Measurements from ENCODE around the gene BTBD17. TPM values are rescaled to one million over a fixed set of nuclear protein-coding genes. Genes with fewer than 3 reads are reported as not detected.

Gene BTBD17
- total RNA-seq, 2 donors from 2014 or later = 0.22 TPM; not detected in 1

DNA sequence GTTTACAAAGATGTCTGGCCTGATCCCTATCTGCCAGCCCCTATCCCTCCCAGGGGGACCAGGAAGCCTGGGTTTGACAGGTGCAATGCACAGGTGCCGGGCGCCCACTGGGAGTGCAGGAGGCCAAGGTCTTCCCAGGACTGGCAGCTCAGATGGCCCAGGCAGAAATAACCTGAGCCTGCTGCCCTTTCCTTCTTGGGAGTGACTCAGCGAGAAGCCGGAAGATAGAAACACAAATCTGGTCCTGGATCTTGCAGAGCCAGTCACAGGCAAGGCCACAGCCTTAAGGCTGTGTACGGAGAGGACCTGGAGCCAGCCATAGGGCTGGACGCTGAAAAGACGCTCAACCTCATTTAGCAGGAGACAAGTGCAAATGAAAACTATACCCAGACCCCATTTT, 33.3 kb upstream of the BTBD17 start:
- Histone ChIP-seq H3K27ac (no peak overlapping the region), H3K9ac (ENCODE audit: low read depth in 2 of 2, low read length in 2 of 2) (no peak overlapping the region), H3K4me3 (no peak overlapping the region), H3K36me3 (no peaks in the 10 kb centered on the region), H3K27me3 (no peaks in the 10 kb centered on the region), H3K4me1 (no peaks in the 10 kb centered on the region), H3K9me3 (no peaks in the 10 kb centered on the region)
- intact Hi-C loops (cut with DNase I) = no loop called here
- DNase-seq = no peak
- TF ChIP-seq, protein P1, sequence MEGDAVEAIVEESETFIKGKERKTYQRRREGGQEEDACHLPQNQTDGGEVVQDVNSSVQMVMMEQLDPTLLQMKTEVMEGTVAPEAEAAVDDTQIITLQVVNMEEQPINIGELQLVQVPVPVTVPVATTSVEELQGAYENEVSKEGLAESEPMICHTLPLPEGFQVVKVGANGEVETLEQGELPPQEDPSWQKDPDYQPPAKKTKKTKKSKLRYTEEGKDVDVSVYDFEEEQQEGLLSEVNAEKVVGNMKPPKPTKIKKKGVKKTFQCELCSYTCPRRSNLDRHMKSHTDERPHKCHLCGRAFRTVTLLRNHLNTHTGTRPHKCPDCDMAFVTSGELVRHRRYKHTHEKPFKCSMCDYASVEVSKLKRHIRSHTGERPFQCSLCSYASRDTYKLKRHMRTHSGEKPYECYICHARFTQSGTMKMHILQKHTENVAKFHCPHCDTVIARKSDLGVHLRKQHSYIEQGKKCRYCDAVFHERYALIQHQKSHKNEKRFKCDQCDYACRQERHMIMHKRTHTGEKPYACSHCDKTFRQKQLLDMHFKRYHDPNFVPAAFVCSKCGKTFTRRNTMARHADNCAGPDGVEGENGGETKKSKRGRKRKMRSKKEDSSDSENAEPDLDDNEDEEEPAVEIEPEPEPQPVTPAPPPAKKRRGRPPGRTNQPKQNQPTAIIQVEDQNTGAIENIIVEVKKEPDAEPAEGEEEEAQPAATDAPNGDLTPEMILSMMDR (IDR thresholded peaks at IDR 0.05) = no peak

DNA sequence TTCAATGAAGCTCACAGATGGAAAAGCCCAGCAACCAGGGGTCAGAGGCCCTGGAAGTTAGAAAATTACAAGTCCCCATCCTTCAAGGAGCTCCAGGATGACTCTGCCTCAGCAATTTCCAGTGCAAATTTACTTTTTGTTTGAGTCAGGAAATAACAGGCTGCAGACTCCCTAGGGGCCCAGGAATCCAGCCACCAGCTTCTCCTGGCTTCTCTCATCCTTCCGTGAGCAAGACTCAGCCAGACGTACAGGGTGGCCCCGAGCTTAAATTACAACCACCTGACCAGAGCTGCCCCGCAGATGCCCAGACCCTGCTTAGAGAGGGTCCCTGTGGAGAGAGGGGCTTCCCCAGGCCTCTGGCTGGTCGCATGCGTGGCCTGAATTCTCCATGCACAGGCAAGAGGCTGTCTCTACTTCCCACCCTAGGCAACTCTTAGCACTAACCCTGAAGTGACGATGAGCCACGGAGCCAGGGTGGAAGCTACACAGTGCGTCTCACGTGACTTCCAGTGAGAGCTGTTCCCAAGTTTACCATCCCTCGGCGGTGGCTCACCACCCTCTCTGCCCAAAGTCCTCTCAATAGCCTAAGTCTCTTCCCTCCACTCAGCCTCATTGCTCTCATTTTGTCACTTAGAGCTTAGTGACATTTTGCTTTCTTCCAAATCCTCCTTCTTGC, 32.7 kb upstream of the BTBD17 start:
- no peak for DNase-seq

DNA sequence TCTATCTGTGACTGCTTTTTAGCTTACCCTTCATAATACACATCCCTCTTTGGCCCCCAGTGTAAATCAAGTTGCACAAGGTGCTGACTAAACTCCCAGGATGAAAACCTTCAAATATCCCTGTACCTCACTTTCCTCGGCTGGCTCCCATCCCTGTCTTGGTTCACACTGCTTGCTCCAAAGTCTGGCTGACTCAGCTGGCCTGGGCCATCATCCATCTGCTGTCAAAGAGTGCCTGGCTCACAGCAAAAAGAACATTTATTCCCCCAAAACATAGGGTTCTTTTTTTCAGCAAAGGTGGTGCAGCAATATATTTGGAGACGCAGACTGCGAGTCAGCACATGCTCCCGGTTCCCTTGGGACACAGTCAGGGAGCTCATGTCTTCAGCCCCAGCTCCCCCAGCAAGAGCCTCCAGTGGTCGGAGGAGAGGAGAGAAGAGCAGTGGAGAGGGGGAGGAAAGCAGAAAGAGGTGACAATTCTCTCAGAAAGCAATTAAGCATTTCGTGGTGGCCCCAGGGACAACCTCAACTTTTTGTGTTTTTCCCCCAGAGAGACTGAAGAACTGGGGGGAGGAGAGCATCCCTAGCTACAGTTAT, 31.8 kb upstream of the BTBD17 start:
- Histone ChIP-seq H3K9me3 (no peaks in the 10 kb centered on the region), H3K36me3 (no peaks in the 10 kb centered on the region), H3K4me3 (no peak overlapping the region), H3K27ac (no peak overlapping the region), H3K4me1 (no peaks in the 10 kb centered on the region), H3K27me3 (no peaks in the 10 kb centered on the region), H3K9ac (ENCODE audit: low read depth in 2 of 2, low read length in 2 of 2) (no peak overlapping the region)
- DNase-seq = no peak
- intact Hi-C loops (cut with DNase I) = no loop called here
- TF ChIP-seq, protein P1 (IDR thresholded peaks at IDR 0.05) = no peak

More for the DNA sequence above, 32.7 kb upstream of the BTBD17 start:
- no peaks in the 10 kb centered on the region for H3K9me3 ChIP-seq
- H3K36me3 ChIP-seq = no peaks in the 10 kb centered on the region
- no peak overlapping the region for H3K27ac ChIP-seq
- TF ChIP-seq, protein P1 (IDR thresholded peaks at IDR 0.05) = no peak
- no peaks in the 10 kb centered on the region for H3K4me1 ChIP-seq
- H3K27me3 ChIP-seq = no peaks in the 10 kb centered on the region
- intact Hi-C loops (cut with DNase I) = no loop called here
- H3K4me3 ChIP-seq = no peak overlapping the region
- no peak overlapping the region for H3K9ac ChIP-seq (ENCODE audit: low read depth in 2 of 2, low read length in 2 of 2)

DNA sequence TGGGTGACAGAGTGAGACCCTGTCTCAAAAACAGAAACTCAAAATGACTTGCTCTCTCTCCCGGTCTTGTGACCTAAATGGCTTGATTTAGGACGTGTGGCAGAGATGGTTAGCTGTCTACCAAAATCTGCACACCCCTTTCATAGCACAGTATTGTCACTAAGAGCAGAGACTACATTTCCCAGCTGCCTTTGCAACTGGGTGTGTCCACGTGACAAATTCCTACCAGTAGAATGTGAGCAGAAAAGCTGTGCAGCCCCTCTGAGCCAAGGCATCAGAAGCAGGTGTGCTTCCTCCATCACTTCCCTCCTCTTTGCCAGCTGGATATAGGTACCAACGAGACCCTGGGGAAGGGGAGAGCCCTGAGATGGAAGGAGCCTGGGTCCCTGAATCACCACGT, 31.2 kb upstream of the BTBD17 start:
- H3K9ac ChIP-seq (ENCODE audit: low read depth in 2 of 2, low read length in 2 of 2) = no peak overlapping the region
- H3K36me3 ChIP-seq = no peaks in the 10 kb centered on the region
- peaks cover 1% of the 10 kb centered on the region for H3K4me1 ChIP-seq
- TF ChIP-seq, protein P1 (IDR thresholded peaks at IDR 0.05) = no peak
- no peak overlapping the region for H3K27ac ChIP-seq
- intact Hi-C loops (cut with DNase I) = no loop called here
- no peak for DNase-seq
- no peaks in the 10 kb centered on the region for H3K9me3 ChIP-seq
- no peaks in the 10 kb centered on the region for H3K27me3 ChIP-seq
- H3K4me3 ChIP-seq = no peak overlapping the region

DNA sequence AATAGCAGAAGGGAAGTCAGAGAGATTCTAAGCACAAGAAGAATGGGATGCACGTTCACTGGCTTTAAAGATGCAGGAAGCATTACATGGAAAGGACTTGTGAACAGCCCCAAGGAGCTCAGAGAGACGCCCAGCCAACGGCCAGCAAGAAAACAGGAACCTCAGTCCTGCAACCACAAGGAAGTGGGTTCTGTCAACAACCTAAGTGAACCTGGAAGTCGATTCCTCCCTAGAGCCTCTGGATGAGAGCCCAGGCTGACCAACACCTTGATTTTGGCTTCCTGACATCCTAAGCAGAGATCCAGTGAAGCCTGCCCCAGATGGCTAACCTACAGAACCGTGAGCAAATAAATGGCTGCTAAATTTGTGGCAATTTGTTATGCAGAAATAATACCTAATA, 30.1 kb upstream of the BTBD17 start:
- Histone ChIP-seq H3K27me3 (no peaks in the 10 kb centered on the region), H3K27ac (no peak overlapping the region), H3K36me3 (no peaks in the 10 kb centered on the region), H3K4me3 (no peak overlapping the region), H3K9ac (ENCODE audit: low read depth in 2 of 2, low read length in 2 of 2) (no peak overlapping the region), H3K9me3 (no peaks in the 10 kb centered on the region), H3K4me1 (peaks cover 8% of the 10 kb centered on the region)
- no peak for DNase-seq
- intact Hi-C loops (cut with DNase I) = no loop called here
- TF ChIP-seq, protein P1 (IDR thresholded peaks at IDR 0.05) = no peak

All from colonic mucosa (tissue), 4 donors.